Endothelial cell of umbilical vein (primary cell): Measurements from ENCODE around the gene RIN2. TPM values are rescaled to one million over a fixed set of nuclear protein-coding genes. Genes with fewer than 3 reads are reported as not detected.

ENCODE experiments used
- BruUV-seq: library from RNA; stranded (reverse); fragments of 400-500 nt; replicated peaks from 2 replicates; lab custom pipeline; 2021; lab: Mats Ljungman, UMichigan
- CTCF ChIA-PET: fragments of 300-600, 350-600 bp; sonication (Branson Sonifier 250); formaldehyde crosslinking; loops from one replicate; lab custom pipeline; 2021; ENCODE audit warnings: antibody characterized with exemption, inconsistent platforms; lab: Charles Lee
- POLR2A ChIA-PET: fragments of 300-600, 350-600 bp; sonication (Branson Sonifier 250); formaldehyde crosslinking; loops from one replicate; lab custom pipeline; 2021; ENCODE audit warnings: antibody characterized with exemption, inconsistent platforms; lab: Charles Lee
- DNase-seq: peaks from one replicate; pipeline ENCODE4 v3.0.0-alpha.2; 2011; ENCODE audit warnings: low read depth, low spot score
- FAIRE-seq: peaks from 2 replicates; lab custom pipeline; 2011; peaks lifted over from hg19 to GRCh38; lab: Jason Lieb, UNC
- H2AFZ ChIP-seq: 2 replicates; pipeline ENCODE4 v1.6.0; 2012; ENCODE audit warnings: low read depth, low read length, control low read depth, inconsistent platforms
- H3K27ac ChIP-seq: 2 replicates; pipeline ENCODE4 v1.5.1; 2011; ENCODE audit warnings: low read depth, mild to moderate bottlenecking, control low read depth, low read length, moderate library complexity; ENCODE audit not compliant: insufficient read depth
- H3K27me3 ChIP-seq, 2 experiments: 2 replicates each; pipeline versions ENCODE4 v1.6.0 to v1.6.1; 2011; ENCODE audit warnings: low read length in 2 of 2, mixed read lengths in 1 of 2; ENCODE audit not compliant: control insufficient read depth in 2 of 2, insufficient read depth in 2 of 2
- H3K36me3 ChIP-seq, 2 experiments: 2 replicates in 1 of 2; 3 replicates in 1 of 2; pipeline ENCODE4 v1.5.1; 2011; ENCODE audit warnings: low read length in 2 of 2, mild to moderate bottlenecking in 1 of 2, moderate library complexity in 1 of 2; ENCODE audit not compliant: control insufficient read depth in 2 of 2, insufficient read depth in 2 of 2; ENCODE audit errors: extremely low read depth in 1 of 2
- H3K4me1 ChIP-seq: 3 replicates; pipeline ENCODE4 v1.5.1; 2011; ENCODE audit warnings: mild to moderate bottlenecking, low read length; ENCODE audit not compliant: control insufficient read depth, insufficient read depth; ENCODE audit errors: extremely low read depth
- H3K4me2 ChIP-seq: 2 replicates; pipeline ENCODE4 v1.6.1; 2011; ENCODE audit warnings: low read length, control low read depth, mixed read lengths; ENCODE audit not compliant: insufficient read depth
- H3K4me3 ChIP-seq, 3 experiments: fragments of 200-600 bp in 1 of 3; sonication (generic), shearing (Covaris generic) in 1 of 3; replicated peaks in 1 of 3; 2 replicates each; pipeline ENCODE4 v1.5.1; 2011 to 2016; ENCODE audit warnings: control low read depth in 3 of 3, low read length in 3 of 3, mild to moderate bottlenecking in 2 of 3, inconsistent platforms in 1 of 3, low read depth in 1 of 3, moderate library complexity in 1 of 3; ENCODE audit not compliant: insufficient read depth in 1 of 3
- H3K79me2 ChIP-seq: 2 replicates; pipeline ENCODE4 v1.6.0; 2012; ENCODE audit warnings: low read length, inconsistent platforms; ENCODE audit not compliant: control insufficient read depth, insufficient read depth
- H3K9ac ChIP-seq: replicated peaks from 2 replicates; pipeline ENCODE3; 2011; ENCODE audit warnings: low read length, control low read depth; ENCODE audit not compliant: insufficient read depth; ENCODE audit errors: extremely low read depth
- H3K9me1 ChIP-seq: replicated peaks from 3 replicates; pipeline ENCODE4 v1.6.0; 2011; ENCODE audit warnings: mild to moderate bottlenecking, low read length; ENCODE audit not compliant: control insufficient read depth, insufficient read depth; ENCODE audit errors: extremely low read depth
- H3K9me3 ChIP-seq: replicated peaks from 2 replicates; pipeline ENCODE4 v1.5.1; 2012; ENCODE audit warnings: low read length, inconsistent platforms; ENCODE audit not compliant: control insufficient read depth, insufficient read depth
- H4K20me1 ChIP-seq: replicated peaks from 2 replicates; pipeline ENCODE3; 2011; ENCODE audit warnings: mild to moderate bottlenecking, low read length; ENCODE audit not compliant: control insufficient read depth, insufficient read depth; ENCODE audit errors: extremely low read depth
- CTCF ChIP-seq, 2 donors: IDR thresholded peaks; 1 replicate in 1 of 2; 2 replicates in 1 of 2; pipeline ENCODE4 v1.5.1; 2011; ENCODE audit warnings: low read length in 2 of 2, mild to moderate bottlenecking in 2 of 2, moderate library complexity in 2 of 2, control low read depth in 1 of 2, inconsistent platforms in 1 of 2, low read depth in 1 of 2; ENCODE audit not compliant: insufficient read depth in 1 of 2; ENCODE audit errors: extremely low read depth in 1 of 2
- EZH2 ChIP-seq: IDR thresholded peaks from 2 replicates; pipeline ENCODE4 v1.6.1; 2012; ENCODE audit warnings: borderline replicate concordance, low read depth, mild to moderate bottlenecking, moderate library complexity, low read length, inconsistent platforms; ENCODE audit not compliant: severe bottlenecking
- FOS ChIP-seq: IDR thresholded peaks from 2 replicates; pipeline ENCODE4 v1.6.1; 2011; ENCODE audit warnings: mild to moderate bottlenecking, low read length, moderate library complexity, borderline replicate concordance; ENCODE audit not compliant: insufficient read depth
- GATA2 ChIP-seq: IDR thresholded peaks from 2 replicates; pipeline ENCODE4 v1.7.0; 2011; ENCODE audit warnings: low read depth, mild to moderate bottlenecking, moderate library complexity, mixed read lengths, low read length; ENCODE audit not compliant: insufficient read length, insufficient read depth
- JUN ChIP-seq: IDR thresholded peaks from 2 replicates; pipeline ENCODE4 v1.6.1; 2011; ENCODE audit warnings: borderline replicate concordance, low read depth; ENCODE audit not compliant: insufficient read length, insufficient read depth
- MAX ChIP-seq: IDR thresholded peaks from 2 replicates; pipeline ENCODE4 v1.6.1; 2011; ENCODE audit not compliant: insufficient read depth, insufficient read length
- MYC ChIP-seq: IDR thresholded peaks from one replicate; pipeline ENCODE4 v1.6.1; 2011; ENCODE audit warnings: mild to moderate bottlenecking, low read depth, low read length
- POLR2A ChIP-seq: IDR thresholded peaks from 2 replicates; pipeline ENCODE4 v1.6.1; 2012; ENCODE audit warnings: low read depth, mild to moderate bottlenecking, control low read depth, low read length
- POLR2AphosphoS5 ChIP-seq: IDR thresholded peaks from 2 replicates; pipeline ENCODE4 v1.6.1; 2012; ENCODE audit warnings: low read depth, mild to moderate bottlenecking, control low read depth, low read length, moderate library complexity; ENCODE audit not compliant: insufficient read depth
- dilution Hi-C: fragments of 300-500 bp; cut with MboI; formaldehyde crosslinking; loops from one replicate; pipeline ENCODE4 v1.15.0; 2019; ENCODE audit warnings: low sequenced_read_pairs; ENCODE audit not compliant: extremely low pct_ligation_motif_present
- intact Hi-C: fragments of 100-400 bp; cut with micrococcal nuclease; formaldehyde crosslinking; loops from one replicate; pipeline ENCODE4 v1.10.0; 2022
- polyA plus RNA-seq, 4 experiments: library from polyadenylated mRNA; depleted of rRNA in 3 of 4; stranded (reverse) in 3 of 4; unstranded in 1 of 4; fragments of >200 nt; gene quantifications; 2 replicates each; pipeline versions ENCODE4 v1.2.1 to v1.2.3, GENCODE V29; 2011 to 2012; ENCODE audit warnings: missing spikeins in 1 of 4
- total RNA-seq: library from RNA; stranded (reverse); gene quantifications from 2 replicates; pipeline ENCODE4 v1.2.3, GENCODE V29; 2021

The RIN2 gene
- total and polyA plus RNA-seq, 2 donors (not counting 3 experiments of a cell fraction or from before 2014, with no cell fraction given) = 22.6 to 119 TPM

- POLR2A ChIA-PET = no interaction called here
- H3K4me1 ChIP-seq = peaks cover 6% of the 10 kb centered on the region
- H3K4me2 ChIP-seq = no peak overlapping the region
- no peaks in the 10 kb centered on the region for H3K79me2 ChIP-seq
- DNase-seq (no peak), FAIRE-seq (no peak)
- H3K4me3 ChIP-seq = no peak overlapping the region
- H2AFZ ChIP-seq = no peak overlapping the region
- no peaks in the 10 kb centered on the region for H4K20me1 ChIP-seq
- no peaks in the 10 kb centered on the region for H3K9me3 ChIP-seq
- intact Hi-C loops = no loop called here
- H3K36me3 ChIP-seq = no peaks in the 10 kb centered on the region
- H3K27me3 ChIP-seq = no peaks in the 10 kb centered on the region
- no peak overlapping the region for H3K9ac ChIP-seq
- BruUV-seq = no TSS peak
- no peak for TF ChIP-seq POLR2AphosphoS5
- TF ChIP-seq JUN = no peak
- no peak for TF ChIP-seq FOS
- TF ChIP-seq MYC = no peak
- TF ChIP-seq CTCF (IDR thresholded peaks at IDR 0.05; ENCODE audit: extremely low read depth in 1 of 2, insufficient read depth in 1 of 2, low read depth in 1 of 2, low read length in 2 of 2) = no peak
- TF ChIP-seq MAX = no peak
- TF ChIP-seq GATA2 = no peak
- TF ChIP-seq EZH2 = no peak
- no peak for TF ChIP-seq POLR2A
- dilution Hi-C loops = no loop called here
- CTCF ChIA-PET = interaction anchor here (1.2 to 1.5 kb wide), 3 partner anchors 10 to 80 kb away, joined by 3 to 6 read pairs (median 3); no protein-coding TSS in a partner anchor
- no peak overlapping the region for H3K27ac ChIP-seq
- no peaks in the 10 kb centered on the region for H3K9me1 ChIP-seq
Measured at GRCh38 chr20:19773471-19773870, 15.4 kb downstream of the RIN2 start.
